ENCODE data around the gene RELL2. TPM values are rescaled to one million over a fixed set of nuclear protein-coding genes. Genes with fewer than 3 reads are reported as not detected.
A peak's percentile ranks its signal among the peaks of the same experiment; 100 is the strongest.

RELL2 gene
- total RNA-seq, 2 donors from 2014 or later: 2.1 to 6.7 TPM

- no peak for TF ChIP-seq CTCF (IDR thresholded peaks at IDR 0.05)
- intact Hi-C loops (cut with DNase I): no loop called here
- no peak for DNase-seq
- Histone ChIP-seq H3K27me3 (no peaks in the 10 kb centered on the region), H3K9ac (ENCODE audit: low read depth in 2 of 2, low read length in 2 of 2) (no peak overlapping the region), H3K4me3 (no peak overlapping the region), H3K4me1 (no peaks in the 10 kb centered on the region), H3K27ac (no peak overlapping the region), H3K9me3 (no peaks in the 10 kb centered on the region), H3K36me3 (no peaks in the 10 kb centered on the region)
These were observed 36.3 kb downstream of the RELL2 start for GRCh38 chr5:141672841-141673813.

GRCh38 chr5:141674747-141675146 lies 38.0 kb downstream of the RELL2 start:
- Histone ChIP-seq H3K9me3 (no peaks in the 10 kb centered on the region), H3K36me3 (no peaks in the 10 kb centered on the region), H3K27ac (no peak overlapping the region), H3K27me3 (no peaks in the 10 kb centered on the region), H3K4me1 (no peaks in the 10 kb centered on the region), H3K4me3 (no peak overlapping the region), H3K9ac (ENCODE audit: low read depth in 2 of 2, low read length in 2 of 2) (no peak overlapping the region)
- TF ChIP-seq CTCF (IDR thresholded peaks at IDR 0.05): no peak
- no peak for DNase-seq
- intact Hi-C loops (cut with DNase I): no loop called here

- no peaks in the 10 kb centered on the region for H3K9me3 ChIP-seq
- H3K27me3 ChIP-seq: no peaks in the 10 kb centered on the region
- H3K36me3 ChIP-seq: no peaks in the 10 kb centered on the region
- no peak overlapping the region for H3K27ac ChIP-seq
- no peak for TF ChIP-seq CTCF (IDR thresholded peaks at IDR 0.05)
- H3K9ac ChIP-seq (ENCODE audit: low read depth in 2 of 2, low read length in 2 of 2): no peak overlapping the region
- no peaks in the 10 kb centered on the region for H3K4me1 ChIP-seq
- no peak for DNase-seq
- intact Hi-C loops (cut with DNase I): no loop called here
- no peak overlapping the region for H3K4me3 ChIP-seq
These were observed 38.9 kb downstream of the RELL2 start for GRCh38 chr5:141675672-141676071.

- Histone ChIP-seq H3K4me1 (peaks cover 3% of the 10 kb centered on the region), H3K9ac (ENCODE audit: low read depth in 2 of 2, low read length in 2 of 2) (no peak overlapping the region), H3K4me3 (no peak overlapping the region), H3K9me3 (no peaks in the 10 kb centered on the region), H3K27me3 (no peaks in the 10 kb centered on the region), H3K27ac (no peak overlapping the region), H3K36me3 (no peaks in the 10 kb centered on the region)
- DNase-seq: no peak
- TF ChIP-seq CTCF (IDR thresholded peaks at IDR 0.05): no peak
- intact Hi-C loops (cut with DNase I): no loop called here
These were observed 40.6 kb downstream of the RELL2 start for GRCh38 chr5:141677415-141677814.

- Histone ChIP-seq H3K4me1 (peaks cover 3% of the 10 kb centered on the region), H3K27me3 (no peaks in the 10 kb centered on the region), H3K9ac (ENCODE audit: low read depth in 2 of 2, low read length in 2 of 2) (peak overlapping the region in 1 of 2 donors; percentile 61), H3K36me3 (no peaks in the 10 kb centered on the region), H3K27ac (no peak overlapping the region), H3K4me3 (no peak overlapping the region), H3K9me3 (no peaks in the 10 kb centered on the region)
- intact Hi-C loops (cut with DNase I): no loop called here
- no peak for DNase-seq
- no peak for TF ChIP-seq CTCF (IDR thresholded peaks at IDR 0.05)
These were observed 43.4 kb downstream of the RELL2 start for GRCh38 chr5:141680178-141680577.
